ENCODE data around the gene ABCA10. TPM values are rescaled to one million over a fixed set of nuclear protein-coding genes. Genes with fewer than 3 reads are reported as not detected.

Gene ABCA10
- polyA plus RNA-seq, 2 of the 4 experiments (the other 2 are of a cell fraction): 0.22 to 0.66 TPM

DNA sequence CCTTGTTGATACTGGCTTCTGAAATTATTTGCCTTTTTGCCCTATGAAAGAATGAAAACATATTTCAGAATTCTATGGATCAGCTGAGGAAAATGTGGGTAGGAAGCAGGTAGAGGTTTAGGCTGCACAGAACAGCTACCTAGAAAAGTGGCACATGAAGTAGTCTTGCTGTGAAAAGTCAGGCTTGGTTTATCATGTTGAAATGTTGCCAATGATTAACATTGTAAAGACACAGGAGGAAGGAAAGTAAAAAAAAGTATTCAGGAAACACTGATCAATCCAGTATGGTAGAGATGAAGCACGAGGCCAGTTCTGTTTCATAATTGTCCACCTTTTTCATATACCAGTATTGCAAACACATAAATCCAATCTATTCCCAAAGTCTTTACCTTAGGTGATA is 116.8 kb downstream of the ABCA10 start:
- no peak overlapping the region for H3K4me3 ChIP-seq
- CTCF ChIA-PET: interaction anchor here (1.2 kb wide), 1 partner anchor 10 kb away, joined by 3 read pairs; no protein-coding TSS in a partner anchor
- 7% methylated on average over 1 of the region's 1 CpG for WGBS (ENCODE audit: missing lambda C conversion rate)
- ATAC-seq: no peak
- TF ChIP-seq ZFP36 (IDR thresholded peaks at IDR 0.05; ENCODE audit: borderline replicate concordance, partially characterized antibody) (no peak), RAD21 (conservative IDR thresholded peaks at IDR 0.05 in 1 of 2, IDR thresholded peaks at IDR 0.05 in 1 of 2) (no peak), JUNB (IDR thresholded peaks at IDR 0.05) (no peak), HOXB5 (CRISPR knock-in tag; IDR thresholded peaks at IDR 0.05) (no peak), RFX5 (IDR thresholded peaks at IDR 0.05) (no peak), ZSCAN20 (CRISPR knock-in tag; IDR thresholded peaks at IDR 0.05) (no peak), KDM5A (IDR thresholded peaks at IDR 0.05) (no peak), MYC (IDR thresholded peaks at IDR 0.05; ENCODE audit: borderline replicate concordance, low read length) (no peak), FOSL2 (IDR thresholded peaks at IDR 0.05) (no peak), FOSL2 (CRISPR knock-in tag; IDR thresholded peaks at IDR 0.05) (no peak)
- TF ChIP-seq, protein P1, sequence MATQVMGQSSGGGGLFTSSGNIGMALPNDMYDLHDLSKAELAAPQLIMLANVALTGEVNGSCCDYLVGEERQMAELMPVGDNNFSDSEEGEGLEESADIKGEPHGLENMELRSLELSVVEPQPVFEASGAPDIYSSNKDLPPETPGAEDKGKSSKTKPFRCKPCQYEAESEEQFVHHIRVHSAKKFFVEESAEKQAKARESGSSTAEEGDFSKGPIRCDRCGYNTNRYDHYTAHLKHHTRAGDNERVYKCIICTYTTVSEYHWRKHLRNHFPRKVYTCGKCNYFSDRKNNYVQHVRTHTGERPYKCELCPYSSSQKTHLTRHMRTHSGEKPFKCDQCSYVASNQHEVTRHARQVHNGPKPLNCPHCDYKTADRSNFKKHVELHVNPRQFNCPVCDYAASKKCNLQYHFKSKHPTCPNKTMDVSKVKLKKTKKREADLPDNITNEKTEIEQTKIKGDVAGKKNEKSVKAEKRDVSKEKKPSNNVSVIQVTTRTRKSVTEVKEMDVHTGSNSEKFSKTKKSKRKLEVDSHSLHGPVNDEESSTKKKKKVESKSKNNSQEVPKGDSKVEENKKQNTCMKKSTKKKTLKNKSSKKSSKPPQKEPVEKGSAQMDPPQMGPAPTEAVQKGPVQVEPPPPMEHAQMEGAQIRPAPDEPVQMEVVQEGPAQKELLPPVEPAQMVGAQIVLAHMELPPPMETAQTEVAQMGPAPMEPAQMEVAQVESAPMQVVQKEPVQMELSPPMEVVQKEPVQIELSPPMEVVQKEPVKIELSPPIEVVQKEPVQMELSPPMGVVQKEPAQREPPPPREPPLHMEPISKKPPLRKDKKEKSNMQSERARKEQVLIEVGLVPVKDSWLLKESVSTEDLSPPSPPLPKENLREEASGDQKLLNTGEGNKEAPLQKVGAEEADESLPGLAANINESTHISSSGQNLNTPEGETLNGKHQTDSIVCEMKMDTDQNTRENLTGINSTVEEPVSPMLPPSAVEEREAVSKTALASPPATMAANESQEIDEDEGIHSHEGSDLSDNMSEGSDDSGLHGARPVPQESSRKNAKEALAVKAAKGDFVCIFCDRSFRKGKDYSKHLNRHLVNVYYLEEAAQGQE (IDR thresholded peaks at IDR 0.05): no peak
- TF ChIP-seq, protein P2, sequence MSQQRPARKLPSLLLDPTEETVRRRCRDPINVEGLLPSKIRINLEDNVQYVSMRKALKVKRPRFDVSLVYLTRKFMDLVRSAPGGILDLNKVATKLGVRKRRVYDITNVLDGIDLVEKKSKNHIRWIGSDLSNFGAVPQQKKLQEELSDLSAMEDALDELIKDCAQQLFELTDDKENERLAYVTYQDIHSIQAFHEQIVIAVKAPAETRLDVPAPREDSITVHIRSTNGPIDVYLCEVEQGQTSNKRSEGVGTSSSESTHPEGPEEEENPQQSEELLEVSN (IDR thresholded peaks at IDR 0.05; ENCODE audit: borderline replicate concordance, low read depth): no peak
- TF ChIP-seq, protein P3, sequence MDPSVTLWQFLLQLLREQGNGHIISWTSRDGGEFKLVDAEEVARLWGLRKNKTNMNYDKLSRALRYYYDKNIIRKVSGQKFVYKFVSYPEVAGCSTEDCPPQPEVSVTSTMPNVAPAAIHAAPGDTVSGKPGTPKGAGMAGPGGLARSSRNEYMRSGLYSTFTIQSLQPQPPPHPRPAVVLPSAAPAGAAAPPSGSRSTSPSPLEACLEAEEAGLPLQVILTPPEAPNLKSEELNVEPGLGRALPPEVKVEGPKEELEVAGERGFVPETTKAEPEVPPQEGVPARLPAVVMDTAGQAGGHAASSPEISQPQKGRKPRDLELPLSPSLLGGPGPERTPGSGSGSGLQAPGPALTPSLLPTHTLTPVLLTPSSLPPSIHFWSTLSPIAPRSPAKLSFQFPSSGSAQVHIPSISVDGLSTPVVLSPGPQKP (IDR thresholded peaks at IDR 0.05; ENCODE audit: low read depth, low read length): no peak
- no peaks in the 10 kb centered on the region for H3K9me3 ChIP-seq
- no peak overlapping the region for H3K27ac ChIP-seq
- no peaks in the 10 kb centered on the region for H3K4me1 ChIP-seq
- DNase-seq (ENCODE audit: low read depth in 1 of 2, low spot score in 1 of 2): no peak
- FAIRE-seq: no peak
- POLR2A ChIA-PET: no interaction called here
- H3K4me2 ChIP-seq: no peak overlapping the region

DNA sequence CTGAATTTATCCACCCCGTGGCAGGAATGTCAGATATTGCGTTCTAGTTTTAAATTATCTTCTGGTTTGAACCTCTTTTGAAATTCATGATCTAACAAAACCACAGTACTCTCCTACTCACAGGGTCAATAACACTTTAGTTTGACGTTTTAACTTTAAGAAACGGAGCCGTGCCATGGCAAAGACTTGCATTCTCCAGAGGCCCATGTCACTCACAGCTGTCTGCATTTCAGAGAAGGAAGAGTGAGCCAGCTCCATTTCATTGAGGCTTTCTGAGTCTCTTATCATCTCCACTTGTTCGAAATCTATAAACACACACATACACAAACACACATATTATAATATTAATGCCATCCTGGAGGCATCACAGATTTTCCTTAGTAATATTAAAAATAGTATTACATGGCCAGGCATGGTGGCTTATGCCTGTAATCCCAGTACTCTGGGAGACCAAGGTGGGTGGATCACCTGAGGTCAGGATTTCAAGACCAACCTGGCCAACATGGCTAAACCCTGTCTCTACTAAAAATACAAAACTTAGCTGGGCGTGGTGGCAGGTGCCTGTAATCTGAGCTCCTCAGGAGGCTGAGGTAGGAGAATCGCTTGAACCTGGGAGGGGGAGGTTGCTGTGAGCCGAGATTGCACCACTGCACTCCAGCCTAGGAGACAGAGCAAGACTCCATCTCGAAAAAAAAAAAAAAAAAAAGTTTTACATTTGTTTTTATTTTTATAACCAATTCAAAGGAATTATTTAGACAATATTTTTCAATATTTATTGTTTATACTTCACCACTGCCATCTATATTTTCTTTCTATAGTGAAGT is 122.5 kb downstream of the ABCA10 start:
- CTCF ChIA-PET: interaction anchor here (1.2 to 1.4 kb wide), 3 partner anchors 8 to 19 kb away, joined by 3 to 4 read pairs (median 4); no protein-coding TSS in a partner anchor
- WGBS (ENCODE audit: missing lambda C conversion rate): 51% methylated on average over 10 of the region's 10 CpGs

More for the DNA sequence above, 122.5 kb downstream of the ABCA10 start:
- TF ChIP-seq CHD2 (IDR thresholded peaks at IDR 0.05; ENCODE audit: low read length, partially characterized antibody) (no peak), ZC3H11A (IDR thresholded peaks at IDR 0.05) (no peak), HEYL (CRISPR knock-in tag; IDR thresholded peaks at IDR 0.05) (no peak), KDM1A (IDR thresholded peaks at IDR 0.05; ENCODE audit: low read depth) (no peak), ZNF302 (CRISPR knock-in tag; IDR thresholded peaks at IDR 0.05) (no peak), ESRRA (IDR thresholded peaks at IDR 0.05; ENCODE audit: borderline replicate concordance, low read length) (no peak), GATA3 (IDR thresholded peaks at IDR 0.05; ENCODE audit: borderline replicate concordance) (no peak), ZFP36 (IDR thresholded peaks at IDR 0.05; ENCODE audit: borderline replicate concordance, partially characterized antibody) (no peak)
- TF ChIP-seq, protein P4, sequence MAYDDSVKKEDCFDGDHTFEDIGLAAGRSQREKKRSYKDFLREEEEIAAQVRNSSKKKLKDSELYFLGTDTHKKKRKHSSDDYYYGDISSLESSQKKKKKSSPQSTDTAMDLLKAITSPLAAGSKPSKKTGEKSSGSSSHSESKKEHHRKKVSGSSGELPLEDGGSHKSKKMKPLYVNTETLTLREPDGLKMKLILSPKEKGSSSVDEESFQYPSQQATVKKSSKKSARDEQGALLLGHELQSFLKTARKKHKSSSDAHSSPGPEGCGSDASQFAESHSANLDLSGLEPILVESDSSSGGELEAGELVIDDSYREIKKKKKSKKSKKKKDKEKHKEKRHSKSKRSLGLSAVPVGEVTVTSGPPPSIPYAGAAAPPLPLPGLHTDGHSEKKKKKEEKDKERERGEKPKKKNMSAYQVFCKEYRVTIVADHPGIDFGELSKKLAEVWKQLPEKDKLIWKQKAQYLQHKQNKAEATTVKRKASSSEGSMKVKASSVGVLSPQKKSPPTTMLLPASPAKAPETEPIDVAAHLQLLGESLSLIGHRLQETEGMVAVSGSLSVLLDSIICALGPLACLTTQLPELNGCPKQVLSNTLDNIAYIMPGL (CRISPR knock-in tag; IDR thresholded peaks at IDR 0.05; ENCODE audit: borderline replicate concordance): no peak
- TF ChIP-seq, protein P5, sequence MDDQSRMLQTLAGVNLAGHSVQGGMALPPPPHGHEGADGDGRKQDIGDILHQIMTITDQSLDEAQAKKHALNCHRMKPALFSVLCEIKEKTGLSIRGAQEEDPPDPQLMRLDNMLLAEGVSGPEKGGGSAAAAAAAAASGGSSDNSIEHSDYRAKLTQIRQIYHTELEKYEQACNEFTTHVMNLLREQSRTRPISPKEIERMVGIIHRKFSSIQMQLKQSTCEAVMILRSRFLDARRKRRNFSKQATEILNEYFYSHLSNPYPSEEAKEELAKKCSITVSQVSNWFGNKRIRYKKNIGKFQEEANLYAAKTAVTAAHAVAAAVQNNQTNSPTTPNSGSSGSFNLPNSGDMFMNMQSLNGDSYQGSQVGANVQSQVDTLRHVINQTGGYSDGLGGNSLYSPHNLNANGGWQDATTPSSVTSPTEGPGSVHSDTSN (IDR thresholded peaks at IDR 0.05): no peak
- TF ChIP-seq, protein P2 (IDR thresholded peaks at IDR 0.05; ENCODE audit: borderline replicate concordance, low read depth): no peak
- Histone ChIP-seq H3K27ac (no peak overlapping the region), H3K9me3 (no peaks in the 10 kb centered on the region), H3K4me3 (no peak overlapping the region), H3K4me1 (no peaks in the 10 kb centered on the region), H3K4me2 (no peak overlapping the region)
- DNase-seq (ENCODE audit: low read depth in 1 of 2, low spot score in 1 of 2): no peak
- POLR2A ChIA-PET: no interaction called here
- FAIRE-seq: no peak
- no peak for ATAC-seq
